Adrenal gland (tissue), 5 donors: ENCODE measurements around the gene TDRD10.

ENCODE experiments used
- POLR2A ChIP-seq, 2 donors: fragments of 450-650 bp; IDR thresholded peaks; one replicate each; pipeline ENCODE4 v1.6.1; 2017; ENCODE audit warnings: antibody characterized with exemption in 2 of 2, mild to moderate bottlenecking in 2 of 2, moderate library complexity in 1 of 2
- TF ChIP-seq, protein P1 (sequence below), 6 experiments: fragments of 450-650 bp in 4 of 6; fragments of 200-600 bp in 2 of 6; sonication (generic) in 1 of 6; IDR thresholded peaks; 1 replicate in 5 of 6; 2 replicates in 1 of 6; pipeline versions ENCODE4 v1.5.1 to v1.8.0; 2016 to 2021; ENCODE audit warnings: antibody characterized with exemption in 6 of 6, mild to moderate bottlenecking in 2 of 6, moderate library complexity in 1 of 6
- donor health status: DM: no; HTN: no; CAD: no.

DNA sequence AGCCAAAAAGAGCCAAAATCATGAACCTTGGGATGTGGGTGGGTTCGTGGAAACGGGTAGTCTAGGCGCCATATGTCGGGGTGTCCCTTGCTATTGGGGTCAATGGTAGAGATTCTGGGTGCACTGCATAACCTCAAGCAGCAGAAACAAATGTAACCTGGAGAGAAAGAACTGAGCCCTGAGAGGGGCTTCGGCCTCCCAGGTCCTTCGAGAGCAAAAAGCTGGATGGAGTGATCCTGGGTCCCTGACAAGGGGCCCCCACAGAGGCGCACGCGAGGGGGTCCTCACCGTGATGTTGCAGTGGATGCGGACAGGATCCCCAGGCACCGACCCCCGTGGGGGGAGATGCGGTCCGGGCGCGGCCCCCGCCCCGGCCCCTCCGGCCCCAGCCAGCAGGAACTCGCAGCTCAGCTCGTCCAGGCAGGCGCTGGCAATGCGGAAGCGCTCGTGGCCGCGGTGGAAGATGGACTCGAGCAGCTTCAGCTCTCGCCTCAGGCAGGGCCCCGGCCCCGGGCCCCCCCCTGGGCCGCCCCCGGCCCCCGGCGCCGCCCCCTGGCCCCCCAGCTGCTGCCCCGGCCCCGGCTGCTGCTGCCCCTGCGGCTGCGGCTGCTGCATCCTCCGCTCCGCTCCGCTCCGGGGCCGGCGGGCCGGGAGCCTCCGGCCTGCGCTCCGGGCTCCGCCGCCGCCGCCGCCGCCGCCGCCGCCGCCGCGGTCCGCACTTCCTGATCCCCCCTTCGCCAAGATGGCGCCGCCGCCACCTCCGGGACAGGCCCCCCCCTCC lies 56.1 kb downstream of the TDRD10 start, which contains the start of gene UBE2Q1:
- TF ChIP-seq, protein P1, sequence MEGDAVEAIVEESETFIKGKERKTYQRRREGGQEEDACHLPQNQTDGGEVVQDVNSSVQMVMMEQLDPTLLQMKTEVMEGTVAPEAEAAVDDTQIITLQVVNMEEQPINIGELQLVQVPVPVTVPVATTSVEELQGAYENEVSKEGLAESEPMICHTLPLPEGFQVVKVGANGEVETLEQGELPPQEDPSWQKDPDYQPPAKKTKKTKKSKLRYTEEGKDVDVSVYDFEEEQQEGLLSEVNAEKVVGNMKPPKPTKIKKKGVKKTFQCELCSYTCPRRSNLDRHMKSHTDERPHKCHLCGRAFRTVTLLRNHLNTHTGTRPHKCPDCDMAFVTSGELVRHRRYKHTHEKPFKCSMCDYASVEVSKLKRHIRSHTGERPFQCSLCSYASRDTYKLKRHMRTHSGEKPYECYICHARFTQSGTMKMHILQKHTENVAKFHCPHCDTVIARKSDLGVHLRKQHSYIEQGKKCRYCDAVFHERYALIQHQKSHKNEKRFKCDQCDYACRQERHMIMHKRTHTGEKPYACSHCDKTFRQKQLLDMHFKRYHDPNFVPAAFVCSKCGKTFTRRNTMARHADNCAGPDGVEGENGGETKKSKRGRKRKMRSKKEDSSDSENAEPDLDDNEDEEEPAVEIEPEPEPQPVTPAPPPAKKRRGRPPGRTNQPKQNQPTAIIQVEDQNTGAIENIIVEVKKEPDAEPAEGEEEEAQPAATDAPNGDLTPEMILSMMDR (IDR thresholded peaks at IDR 0.05), result no peak
- peak in 1 of 2 donors; percentile 34 for TF ChIP-seq POLR2A (IDR thresholded peaks at IDR 0.05)
